ENCODE measurements around the gene ITGAX.
"Not testable (repeated sequence)": the region's sequence is repeated elsewhere in the genome, so short reads cannot be mapped to it uniquely, and the experiment has no call there.

Gene ITGAX

GRCh38 chr16:31332544-31332943 lies 22.4 kb upstream of the ITGAX start:
- no peak for DNase-seq (ENCODE audit: low spot score)
- in situ Hi-C loops (cut with MboI; ENCODE audit: low sequenced_read_pairs, unreplicated experiment), result no loop called here
- no peak for TF ChIP-seq CTCF (IDR thresholded peaks at IDR 0.05; ENCODE audit: borderline replicate concordance, control extremely low read depth, extremely low read depth, insufficient read depth, missing control alignments)

GRCh38 chr16:31333686-31334649 lies 21.0 kb upstream of the ITGAX start:
- peak; percentile 75 for TF ChIP-seq CTCF (IDR thresholded peaks at IDR 0.05; ENCODE audit: borderline replicate concordance, control extremely low read depth, extremely low read depth, insufficient read depth, missing control alignments)
- DNase-seq (ENCODE audit: low spot score), result peak; percentile 65
- in situ Hi-C loops (cut with MboI; ENCODE audit: low sequenced_read_pairs, unreplicated experiment), result no loop called here

GRCh38 chr16:31334934-31335333 lies 20.0 kb upstream of the ITGAX start:
- in situ Hi-C loops (cut with MboI; ENCODE audit: low sequenced_read_pairs, unreplicated experiment), result no loop called here
- no peak for DNase-seq (ENCODE audit: low spot score)
- no peak for TF ChIP-seq CTCF (IDR thresholded peaks at IDR 0.05; ENCODE audit: borderline replicate concordance, control extremely low read depth, extremely low read depth, insufficient read depth, missing control alignments)

DNA sequence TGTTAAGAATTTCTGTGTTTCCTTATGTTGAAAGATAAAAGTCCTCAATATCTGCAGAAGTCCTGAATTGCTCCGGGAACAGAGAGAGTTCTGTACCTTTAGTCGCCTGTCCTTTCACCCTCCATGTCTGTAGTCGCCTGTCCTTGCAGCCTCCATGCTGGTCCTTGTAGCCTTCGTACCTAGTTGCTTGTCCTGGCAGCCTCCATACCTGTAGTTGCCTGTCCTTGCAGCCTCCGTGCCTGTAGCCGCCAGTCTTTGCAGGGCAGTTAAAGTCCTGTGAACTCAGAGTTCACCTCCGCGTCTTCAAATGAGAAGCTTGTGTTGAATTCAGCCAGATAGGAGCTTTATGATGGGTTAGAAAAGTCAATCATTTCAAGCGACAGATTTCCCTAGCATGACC lies 19.5 kb upstream of the ITGAX start:
- in situ Hi-C loops (cut with MboI; ENCODE audit: low sequenced_read_pairs, unreplicated experiment), result no loop called here
- TF ChIP-seq CTCF (IDR thresholded peaks at IDR 0.05; ENCODE audit: borderline replicate concordance, control extremely low read depth, extremely low read depth, insufficient read depth, missing control alignments), result no peak
- DNase-seq (ENCODE audit: low spot score), result no peak

DNA sequence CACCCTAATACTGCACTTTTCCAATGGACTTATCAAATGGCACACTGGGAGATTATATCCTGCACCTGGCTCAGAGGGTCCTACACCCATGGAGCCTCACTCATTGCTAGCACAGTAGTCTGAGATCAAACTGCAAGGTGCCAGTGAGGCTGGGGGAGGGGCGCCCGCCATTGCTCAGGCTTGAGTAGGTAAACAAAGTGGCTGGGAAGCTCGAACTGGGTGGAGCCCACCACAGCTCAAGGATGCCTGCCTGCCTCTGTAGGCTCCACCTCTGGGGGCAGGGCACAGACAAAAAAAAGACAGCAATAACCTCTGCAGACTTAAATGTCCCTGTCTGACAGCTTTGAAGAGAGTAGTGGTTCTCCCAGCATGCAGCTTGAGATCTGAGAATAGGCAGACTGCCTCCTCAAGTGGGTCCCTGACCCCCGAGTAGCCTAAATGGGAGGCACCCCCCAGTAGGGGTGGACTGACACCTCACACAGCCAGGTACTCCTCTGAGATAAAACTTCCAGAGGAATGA lies 16.8 kb upstream of the ITGAX start:
- DNase-seq (ENCODE audit: low spot score); in situ Hi-C loops (cut with MboI; ENCODE audit: low sequenced_read_pairs, unreplicated experiment): not testable (repeated sequence)

GRCh38 chr16:31344712-31345111 lies 10.3 kb upstream of the ITGAX start:
- TF ChIP-seq CTCF (IDR thresholded peaks at IDR 0.05; ENCODE audit: borderline replicate concordance, control extremely low read depth, extremely low read depth, insufficient read depth, missing control alignments), result no peak
- peak; percentile 65 for DNase-seq (ENCODE audit: low spot score)
- in situ Hi-C loops (cut with MboI; ENCODE audit: low sequenced_read_pairs, unreplicated experiment), result no loop called here

DNA sequence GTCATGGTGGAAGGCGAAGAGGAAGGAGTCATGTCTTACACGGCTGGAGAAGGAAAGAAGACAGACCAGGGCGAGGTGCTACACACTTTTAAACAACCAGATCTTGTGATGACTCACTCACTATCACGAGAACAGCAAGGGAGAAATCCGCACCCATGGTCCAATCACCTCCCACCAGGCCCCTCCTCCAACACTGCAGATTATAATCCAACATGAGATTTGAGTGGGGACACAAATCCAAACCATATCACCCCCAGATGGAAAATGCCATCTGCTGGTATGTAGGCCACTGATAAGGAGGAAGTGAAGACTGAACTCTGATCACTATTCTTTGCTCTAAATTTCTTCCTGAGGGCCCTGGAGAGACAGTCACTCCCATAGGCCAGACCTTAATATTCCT lies 7.5 kb upstream of the ITGAX start:
- no peak for TF ChIP-seq CTCF (IDR thresholded peaks at IDR 0.05; ENCODE audit: borderline replicate concordance, control extremely low read depth, extremely low read depth, insufficient read depth, missing control alignments)
- in situ Hi-C loops (cut with MboI; ENCODE audit: low sequenced_read_pairs, unreplicated experiment), result no loop called here
- no peak for DNase-seq (ENCODE audit: low spot score)

All from GM13976 (cell line).